Testis (tissue), 2 donors: Measurements from ENCODE around the gene ADCY10.

Experiments
- POLR2A ChIP-seq: fragments of 450-650 bp; IDR thresholded peaks from one replicate; pipeline ENCODE4 v1.6.1; 2017; ENCODE audit warnings: antibody characterized with exemption, mild to moderate bottlenecking, moderate library complexity
- TF ChIP-seq, protein P1 (sequence below), 3 experiments: fragments of 450-650 bp in 2 of 3; fragments of 200-600 bp in 1 of 3; sonication (generic) in 1 of 3; IDR thresholded peaks; one replicate each; pipeline ENCODE4 v1.5.1; 2016 to 2019; ENCODE audit warnings: antibody characterized with exemption in 3 of 3, mild to moderate bottlenecking in 2 of 3, moderate library complexity in 1 of 3

DNA sequence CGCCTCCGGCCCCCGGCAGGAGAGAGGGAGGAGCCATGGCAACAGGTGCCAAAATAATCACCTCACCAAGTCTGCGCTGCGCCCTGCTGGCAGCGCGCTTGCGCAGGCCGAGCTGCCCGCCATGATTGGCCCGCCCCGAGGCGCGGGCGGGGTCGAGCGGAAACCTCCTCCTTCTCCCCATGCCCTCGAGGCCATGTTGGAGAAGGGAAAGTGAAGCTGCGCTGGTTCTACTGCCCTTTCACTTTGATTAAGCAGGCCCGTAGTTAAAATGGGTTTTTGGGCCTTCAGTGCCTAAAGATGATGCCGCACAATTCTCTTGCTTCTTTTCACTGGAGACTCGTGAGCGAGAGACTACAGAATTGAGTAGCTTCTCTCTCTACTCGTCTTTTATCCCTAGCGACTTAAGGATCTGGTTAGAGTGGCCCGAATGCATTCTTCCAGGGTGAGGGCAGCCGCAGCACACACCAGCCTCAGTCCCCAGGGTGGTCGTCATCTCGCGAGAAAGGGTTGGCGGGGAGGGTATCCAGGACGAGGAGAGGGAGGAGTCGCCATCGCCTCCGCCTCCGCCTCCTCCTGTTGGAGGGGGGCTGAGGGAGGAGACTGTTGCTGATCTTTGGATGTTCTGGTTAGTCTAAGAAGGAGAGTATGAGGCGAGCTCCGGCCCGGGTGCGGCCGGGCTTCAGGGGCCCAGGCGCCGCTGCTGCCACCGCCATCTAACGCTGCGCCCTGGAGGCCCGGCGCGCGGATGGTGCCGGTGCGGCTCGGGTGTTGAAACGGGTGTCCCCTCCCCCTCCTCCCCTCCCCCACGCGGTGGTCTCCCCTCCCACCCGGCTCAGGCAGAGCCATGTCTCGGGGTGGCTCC is 22.4 kb upstream of the ADCY10 start, which contains the start of gene DCAF6:
- TF ChIP-seq, protein P1, sequence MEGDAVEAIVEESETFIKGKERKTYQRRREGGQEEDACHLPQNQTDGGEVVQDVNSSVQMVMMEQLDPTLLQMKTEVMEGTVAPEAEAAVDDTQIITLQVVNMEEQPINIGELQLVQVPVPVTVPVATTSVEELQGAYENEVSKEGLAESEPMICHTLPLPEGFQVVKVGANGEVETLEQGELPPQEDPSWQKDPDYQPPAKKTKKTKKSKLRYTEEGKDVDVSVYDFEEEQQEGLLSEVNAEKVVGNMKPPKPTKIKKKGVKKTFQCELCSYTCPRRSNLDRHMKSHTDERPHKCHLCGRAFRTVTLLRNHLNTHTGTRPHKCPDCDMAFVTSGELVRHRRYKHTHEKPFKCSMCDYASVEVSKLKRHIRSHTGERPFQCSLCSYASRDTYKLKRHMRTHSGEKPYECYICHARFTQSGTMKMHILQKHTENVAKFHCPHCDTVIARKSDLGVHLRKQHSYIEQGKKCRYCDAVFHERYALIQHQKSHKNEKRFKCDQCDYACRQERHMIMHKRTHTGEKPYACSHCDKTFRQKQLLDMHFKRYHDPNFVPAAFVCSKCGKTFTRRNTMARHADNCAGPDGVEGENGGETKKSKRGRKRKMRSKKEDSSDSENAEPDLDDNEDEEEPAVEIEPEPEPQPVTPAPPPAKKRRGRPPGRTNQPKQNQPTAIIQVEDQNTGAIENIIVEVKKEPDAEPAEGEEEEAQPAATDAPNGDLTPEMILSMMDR (IDR thresholded peaks at IDR 0.05): no peak
- TF ChIP-seq POLR2A: peak; percentile 41
